Endothelial cell (in vitro differentiated cells): ENCODE data around the gene MMEL1. TPM values are rescaled to one million over a fixed set of nuclear protein-coding genes. Genes with fewer than 3 reads are reported as not detected.

Experiments used
- DNase-seq: peaks from one replicate; pipeline ENCODE4 v3.0.0; 2021; ENCODE audit warnings: low spot score
- H3K27ac Mint-ChIP-seq: one replicate; pipeline ENCODE4 v1.8.0; 2021; ENCODE audit warnings: mixed read lengths, inconsistent platforms; ENCODE audit not compliant: unreplicated experiment
- H3K27me3 Mint-ChIP-seq: one replicate; pipeline ENCODE4 v1.8.0; 2021; ENCODE audit warnings: mild to moderate bottlenecking, moderate library complexity, mixed read lengths, inconsistent platforms; ENCODE audit not compliant: unreplicated experiment
- H3K36me3 Mint-ChIP-seq: one replicate; pipeline ENCODE4 v1.8.0; 2021; ENCODE audit warnings: mild to moderate bottlenecking, low read depth, mixed read lengths, inconsistent platforms; ENCODE audit not compliant: unreplicated experiment
- H3K4me1 Mint-ChIP-seq: one replicate; pipeline ENCODE4 v1.8.0; 2021; ENCODE audit warnings: mild to moderate bottlenecking, mixed read lengths, inconsistent platforms; ENCODE audit not compliant: unreplicated experiment
- H3K4me3 Mint-ChIP-seq: one replicate; pipeline ENCODE4 v1.8.0; 2021; ENCODE audit warnings: mild to moderate bottlenecking, mixed read lengths, inconsistent platforms; ENCODE audit not compliant: unreplicated experiment
- H3K9me3 Mint-ChIP-seq: one replicate; pipeline ENCODE4 v1.8.0; 2021; ENCODE audit warnings: mixed read lengths, inconsistent platforms; ENCODE audit not compliant: unreplicated experiment
- total RNA-seq: library from RNA; stranded (reverse); fragmentation: NEBNext Ultra II Directional; extraction: Animal tissue kit (Norgen Biotek cat#: 25700); gene quantifications from one replicate; pipeline ENCODE4 v1.2.1, GENCODE V29; 2021; ENCODE audit not compliant: unreplicated experiment
- TF ChIP-seq, protein P1 (sequence below): fragments of 200-600 bp; sonication (generic); IDR thresholded peaks from one replicate; pipeline ENCODE4 v1.5.0; 2021; ENCODE audit warnings: antibody characterized with exemption; ENCODE audit not compliant: unreplicated experiment

Gene MMEL1
- total RNA-seq, 1 donor from 2014 or later = not detected

DNA sequence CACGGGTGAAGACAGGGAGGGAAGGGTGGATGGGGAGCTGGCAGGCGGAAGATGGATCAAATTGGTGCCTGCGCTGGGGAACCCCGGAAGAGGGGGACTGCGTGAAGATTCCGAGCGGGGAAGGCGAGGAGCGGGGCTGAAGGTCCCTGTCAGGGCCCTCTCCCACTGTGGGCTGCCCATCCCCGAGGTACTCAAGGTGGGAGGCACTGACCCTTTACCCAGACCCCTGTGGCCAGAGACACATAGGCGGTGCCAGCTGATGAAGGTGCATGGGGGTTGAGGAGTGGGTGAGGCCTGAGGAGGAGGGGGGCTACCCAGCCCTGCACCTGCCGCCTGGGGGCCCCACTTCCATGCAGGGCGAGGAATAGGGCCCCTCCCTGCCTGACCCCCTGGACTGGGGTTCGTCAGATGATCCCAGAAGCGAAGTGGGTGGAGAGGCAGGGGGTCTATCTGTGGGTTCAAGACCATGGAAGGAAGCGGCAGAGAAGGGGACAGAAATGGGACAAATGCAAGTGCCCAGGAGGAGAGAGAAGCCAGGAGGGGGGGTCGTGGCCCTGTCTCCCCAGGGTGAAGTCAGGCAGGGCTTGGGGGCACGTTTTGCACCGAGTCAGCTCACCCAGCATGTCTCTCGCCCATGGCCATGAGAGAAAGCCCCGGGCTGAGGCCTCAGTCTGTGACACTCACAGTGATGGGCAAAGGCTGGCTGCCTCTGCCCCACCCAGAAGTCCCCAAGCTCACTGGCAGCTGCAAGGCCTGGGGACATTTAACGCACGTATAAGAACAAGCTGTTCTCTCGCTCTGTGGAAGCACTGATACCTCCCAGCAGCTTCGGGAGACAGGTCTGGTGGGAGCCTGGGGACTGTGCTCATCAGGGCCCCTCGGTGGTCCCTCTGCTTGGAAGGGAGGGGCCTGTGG is 7.0 kb upstream of the MMEL1 start:
- Mint-ChIP-seq H3K9me3 (peaks cover 11% of the 10 kb centered on the region), H3K4me1 (no peaks in the 10 kb centered on the region), H3K27ac (no peak overlapping the region), H3K4me3 (no peak overlapping the region), H3K27me3 (peaks cover 7% of the 10 kb centered on the region), H3K36me3 (peaks cover 5% of the 10 kb centered on the region)
- DNase-seq = no peak
- TF ChIP-seq, protein P1, sequence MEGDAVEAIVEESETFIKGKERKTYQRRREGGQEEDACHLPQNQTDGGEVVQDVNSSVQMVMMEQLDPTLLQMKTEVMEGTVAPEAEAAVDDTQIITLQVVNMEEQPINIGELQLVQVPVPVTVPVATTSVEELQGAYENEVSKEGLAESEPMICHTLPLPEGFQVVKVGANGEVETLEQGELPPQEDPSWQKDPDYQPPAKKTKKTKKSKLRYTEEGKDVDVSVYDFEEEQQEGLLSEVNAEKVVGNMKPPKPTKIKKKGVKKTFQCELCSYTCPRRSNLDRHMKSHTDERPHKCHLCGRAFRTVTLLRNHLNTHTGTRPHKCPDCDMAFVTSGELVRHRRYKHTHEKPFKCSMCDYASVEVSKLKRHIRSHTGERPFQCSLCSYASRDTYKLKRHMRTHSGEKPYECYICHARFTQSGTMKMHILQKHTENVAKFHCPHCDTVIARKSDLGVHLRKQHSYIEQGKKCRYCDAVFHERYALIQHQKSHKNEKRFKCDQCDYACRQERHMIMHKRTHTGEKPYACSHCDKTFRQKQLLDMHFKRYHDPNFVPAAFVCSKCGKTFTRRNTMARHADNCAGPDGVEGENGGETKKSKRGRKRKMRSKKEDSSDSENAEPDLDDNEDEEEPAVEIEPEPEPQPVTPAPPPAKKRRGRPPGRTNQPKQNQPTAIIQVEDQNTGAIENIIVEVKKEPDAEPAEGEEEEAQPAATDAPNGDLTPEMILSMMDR = no peak

DNA sequence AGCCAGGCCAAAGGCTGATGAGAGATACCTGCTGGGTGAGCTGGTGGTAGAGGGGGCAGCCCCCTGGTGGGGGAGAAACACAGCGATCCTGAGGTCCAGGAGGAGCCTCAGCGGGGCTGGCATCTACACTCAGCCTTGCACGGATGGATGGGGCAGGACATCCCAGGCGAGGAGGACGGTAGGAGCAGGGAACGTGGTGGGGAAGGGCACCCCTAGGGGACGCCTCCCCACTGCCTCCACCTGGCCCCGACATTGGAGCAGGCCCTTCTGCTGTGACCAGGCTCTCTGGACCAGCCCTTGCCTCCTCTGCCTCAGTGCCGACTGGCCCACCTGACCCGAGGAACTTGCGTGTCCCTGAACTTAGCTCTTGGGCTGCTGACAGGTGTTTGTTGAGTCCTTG is 6.4 kb upstream of the MMEL1 start:
- Mint-ChIP-seq H3K27ac (no peak overlapping the region), H3K4me3 (no peak overlapping the region), H3K27me3 (peaks cover 7% of the 10 kb centered on the region), H3K36me3 (peaks cover 5% of the 10 kb centered on the region), H3K9me3 (peaks cover 11% of the 10 kb centered on the region), H3K4me1 (no peaks in the 10 kb centered on the region)
- DNase-seq = no peak
- TF ChIP-seq, protein P1 = no peak

DNA sequence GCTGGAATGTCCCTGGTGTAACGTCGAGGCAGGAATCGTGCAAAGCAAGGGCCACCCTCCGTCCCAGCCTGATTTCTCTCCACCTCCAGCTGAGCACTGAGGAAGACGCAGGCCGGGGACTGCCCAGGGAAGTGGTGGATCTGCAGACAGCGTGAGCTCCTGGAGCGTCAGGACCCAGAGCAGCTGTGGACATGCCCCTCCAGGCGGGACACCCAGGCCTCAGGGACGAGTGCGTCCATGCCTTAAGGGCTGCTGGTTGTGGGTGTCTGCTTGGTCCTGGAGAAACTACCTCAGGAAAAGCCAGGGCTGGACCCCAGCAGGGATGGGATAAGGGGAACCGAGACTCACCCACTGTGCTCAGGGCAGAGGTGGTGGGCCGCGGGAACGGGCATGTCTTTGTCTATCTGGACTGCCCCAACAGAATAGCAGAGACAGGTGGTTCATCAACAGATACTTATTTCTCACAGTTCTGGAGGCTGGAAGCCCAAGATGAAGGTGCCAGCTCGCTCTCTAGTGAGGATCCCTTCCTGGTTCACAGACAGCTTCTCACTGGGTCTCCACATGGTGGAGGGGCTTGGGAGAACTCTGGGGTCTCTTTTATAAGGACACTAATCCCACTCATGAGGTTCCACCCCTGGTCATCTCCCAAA is 5.8 kb upstream of the MMEL1 start:
- H3K4me3 Mint-ChIP-seq = no peak overlapping the region

DNA sequence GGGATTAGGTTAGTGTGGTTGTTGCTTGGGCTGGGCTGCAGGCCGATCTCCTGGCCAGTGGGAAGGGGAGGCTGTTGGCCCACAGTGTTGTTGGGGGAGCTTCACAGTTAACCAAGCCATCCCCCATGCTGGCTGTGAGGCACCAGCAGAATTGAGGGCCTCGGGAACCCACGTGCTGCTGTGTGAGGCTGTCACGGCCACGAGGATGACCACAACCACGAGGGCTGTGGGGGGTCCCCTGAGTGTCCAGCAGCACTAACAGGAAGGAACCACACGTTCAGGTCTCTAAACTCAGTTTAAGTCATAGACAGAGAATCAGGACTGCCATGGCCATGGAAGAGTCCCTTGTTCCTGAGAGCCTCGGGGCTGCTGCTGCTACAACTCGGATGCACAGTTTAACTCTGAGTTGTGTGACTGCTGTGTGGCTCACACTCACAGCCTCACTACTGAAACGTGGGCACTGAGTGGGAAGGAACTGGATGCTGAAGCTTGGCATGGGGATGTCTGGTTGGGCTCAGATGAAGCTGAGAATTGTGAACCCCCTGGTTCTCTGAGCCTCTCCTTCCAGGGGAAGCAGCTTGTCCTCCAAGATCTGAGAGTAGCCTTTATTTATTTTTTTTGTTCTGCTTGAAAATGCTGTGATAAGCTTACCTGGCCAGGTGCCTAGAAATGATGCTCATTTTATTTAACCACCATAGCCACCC is 4.8 kb upstream of the MMEL1 start:
- H3K27me3 Mint-ChIP-seq = peaks cover 5% of the 10 kb centered on the region
- H3K4me1 Mint-ChIP-seq = no peaks in the 10 kb centered on the region
- no peak for DNase-seq
- H3K9me3 Mint-ChIP-seq = peaks cover 11% of the 10 kb centered on the region
- peaks cover 5% of the 10 kb centered on the region for H3K36me3 Mint-ChIP-seq
- H3K27ac Mint-ChIP-seq = no peak overlapping the region
- TF ChIP-seq, protein P1 = no peak
- no peak overlapping the region for H3K4me3 Mint-ChIP-seq

More for the DNA sequence above, 5.8 kb upstream of the MMEL1 start:
- Mint-ChIP-seq H3K9me3 (peaks cover 11% of the 10 kb centered on the region), H3K4me1 (no peaks in the 10 kb centered on the region), H3K27ac (no peak overlapping the region), H3K27me3 (peaks cover 6% of the 10 kb centered on the region), H3K36me3 (peaks cover 5% of the 10 kb centered on the region)
- DNase-seq = no peak
- TF ChIP-seq, protein P1 = no peak
